K562 (cell line): ENCODE data around the gene SPRING1. TPM values are rescaled to one million over a fixed set of nuclear protein-coding genes. Genes with fewer than 3 reads are reported as not detected.

Source experiments
- AFF1 ChIP-seq, 2 experiments: fragments of 450-650 bp; IDR thresholded peaks; 2 replicates each; pipeline ENCODE4 v1.6.1; 2018; ENCODE audit warnings: mild to moderate bottlenecking in 2 of 2, low read depth in 1 of 2; ENCODE audit not compliant: partially characterized antibody in 2 of 2
- PBX2 ChIP-seq, 2 experiments: IDR thresholded peaks in 1 of 2; conservative IDR thresholded peaks in 1 of 2; 2 replicates each; pipeline ENCODE4 v1.6.1; 2016; ENCODE audit warnings: low read depth in 2 of 2, mild to moderate bottlenecking in 1 of 2, missing compliant biosample characterization in 1 of 2, missing genetic modification characterization in 1 of 2, moderate library complexity in 1 of 2
- TAL1 ChIP-seq: fragments of 450-650 bp; IDR thresholded peaks from 2 replicates; pipeline ENCODE4 v1.6.1; 2016; ENCODE audit warnings: mild to moderate bottlenecking
- TBP ChIP-seq: optimal IDR thresholded peaks from 2 replicates; pipeline ENCODE3; 2011; ENCODE audit warnings: low read depth, low read length, improper control_type of control experiment
- ZNF644 ChIP-seq: fragments of 200-800 bp; sonication (Bioruptor generic); IDR thresholded peaks from 2 replicates; pipeline ENCODE4 v1.6.1; 2016; ENCODE audit warnings: low read depth, missing genetic modification characterization, missing compliant biosample characterization
- polyA plus RNA-seq, 8 experiments: library from polyadenylated mRNA; depleted of rRNA in 4 of 8; stranded (reverse) in 5 of 8; unstranded in 3 of 8; fragments of >200 nt; fragmentation: Nextera tagmentation in 2 of 8; fragmentation: Illumina TruSeq in 1 of 8; extraction: Ambion mirVana in 2 of 8; extraction: Trizol in 1 of 8; gene quantifications; 2 replicates each; pipeline versions ENCODE4 v1.2.1 to v1.2.3, GENCODE V29; 2011 to 2014; ENCODE audit warnings: inconsistent platforms in 1 of 8, missing spikeins in 1 of 8
- total RNA-seq, 7 experiments: library from RNA; depleted of rRNA in 6 of 7; stranded (reverse); fragments of >200 nt in 6 of 7; fragmentation: Illumina TruSeq in 2 of 7; extraction: Trizol in 2 of 7; gene quantifications; 2 replicates each; pipeline versions ENCODE4 v1.2.1 to v1.2.3, GENCODE V29; 2011 to 2021; ENCODE audit warnings: low replicate concordance in 1 of 7

Gene SPRING1
- total and polyA plus RNA-seq, 9 of the 15 experiments (the other 6 are each of a cell fraction or from before 2014, with no cell fraction given): 1.1 to 20.0 (median 8.0) TPM

- TF ChIP-seq PBX2 (CRISPR knock-in tag; IDR thresholded peaks at IDR 0.05; ENCODE audit: low read depth) (no peak), PBX2 (tag; conservative IDR thresholded peaks at IDR 0.05; ENCODE audit: low read depth) (no peak), TBP (no peak), ZNF644 (tag) (no peak), TAL1 (no peak), AFF1 (IDR thresholded peaks at IDR 0.05; ENCODE audit: low read depth in 1 of 2, partially characterized antibody in 2 of 2) (no peak)
Measured at GRCh38 chr12:116744766-116745165, 6.9 kb upstream of the SPRING1 start (continued).
